Measurements from ENCODE around the gene FOXP1. TPM values are rescaled to one million over a fixed set of nuclear protein-coding genes. Genes with fewer than 3 reads are reported as not detected.

FOXP1 gene
- total RNA-seq, 1 donor from 2014 or later = 27.3 TPM

DNA sequence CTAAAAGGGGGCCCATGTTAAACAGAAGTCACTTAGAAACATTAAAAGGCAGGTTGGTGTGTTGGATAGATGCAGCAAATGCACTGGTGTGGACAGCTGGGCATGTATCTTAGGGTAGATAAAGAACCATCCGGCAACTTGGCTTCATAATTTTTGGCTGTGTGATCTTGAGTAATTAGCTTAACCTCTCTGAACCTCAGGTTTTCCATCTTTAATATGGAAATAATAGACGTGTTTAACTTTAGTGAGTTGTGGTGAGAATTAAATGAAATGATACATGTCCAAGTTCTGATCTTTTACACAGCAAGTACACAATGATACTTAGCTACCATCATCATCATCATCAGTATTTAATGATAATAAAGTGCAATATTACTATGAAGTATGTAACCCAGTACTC lies 330.4 kb downstream of the FOXP1 start:
- Mint-ChIP-seq H3K9me3 (no peaks in the 10 kb centered on the region), H3K4me1 (peaks cover 4% of the 10 kb centered on the region), H3K36me3 (no peaks in the 10 kb centered on the region), H3K27me3 (ENCODE audit: insufficient read depth, low read depth) (no peaks in the 10 kb centered on the region), H3K4me3 (no peak overlapping the region), H3K27ac (no peak overlapping the region)
- no peak for TF ChIP-seq EZH2 (IDR thresholded peaks at IDR 0.05)
- TF ChIP-seq, protein P1, sequence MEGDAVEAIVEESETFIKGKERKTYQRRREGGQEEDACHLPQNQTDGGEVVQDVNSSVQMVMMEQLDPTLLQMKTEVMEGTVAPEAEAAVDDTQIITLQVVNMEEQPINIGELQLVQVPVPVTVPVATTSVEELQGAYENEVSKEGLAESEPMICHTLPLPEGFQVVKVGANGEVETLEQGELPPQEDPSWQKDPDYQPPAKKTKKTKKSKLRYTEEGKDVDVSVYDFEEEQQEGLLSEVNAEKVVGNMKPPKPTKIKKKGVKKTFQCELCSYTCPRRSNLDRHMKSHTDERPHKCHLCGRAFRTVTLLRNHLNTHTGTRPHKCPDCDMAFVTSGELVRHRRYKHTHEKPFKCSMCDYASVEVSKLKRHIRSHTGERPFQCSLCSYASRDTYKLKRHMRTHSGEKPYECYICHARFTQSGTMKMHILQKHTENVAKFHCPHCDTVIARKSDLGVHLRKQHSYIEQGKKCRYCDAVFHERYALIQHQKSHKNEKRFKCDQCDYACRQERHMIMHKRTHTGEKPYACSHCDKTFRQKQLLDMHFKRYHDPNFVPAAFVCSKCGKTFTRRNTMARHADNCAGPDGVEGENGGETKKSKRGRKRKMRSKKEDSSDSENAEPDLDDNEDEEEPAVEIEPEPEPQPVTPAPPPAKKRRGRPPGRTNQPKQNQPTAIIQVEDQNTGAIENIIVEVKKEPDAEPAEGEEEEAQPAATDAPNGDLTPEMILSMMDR (IDR thresholded peaks at IDR 0.05) = no peak
- no peak for TF ChIP-seq EZH2phosphoT487 (IDR thresholded peaks at IDR 0.05)
- Histone ChIP-seq H3K79me2 (ENCODE audit: low read depth) (peaks cover 23% of the 10 kb centered on the region), H3K27ac (no peak overlapping the region), H3K9ac (no peak overlapping the region), H3K27me3 (no peaks in the 10 kb centered on the region), H3K4me2 (no peak overlapping the region), H3K4me3 (no peak overlapping the region), H2AFZ (replicated peaks) (no peak overlapping the region), H3F3A (ENCODE audit: low read depth) (peaks cover 8% of the 10 kb centered on the region), H4K20me1 (ENCODE audit: low read depth) (no peaks in the 10 kb centered on the region), H3K4me1 (peaks cover 4% of the 10 kb centered on the region), H3K9me3 (ENCODE audit: low read depth) (no peaks in the 10 kb centered on the region), H3K36me3 (no peaks in the 10 kb centered on the region)
- DNase-seq (ENCODE audit: low spot score) = no peak

DNA sequence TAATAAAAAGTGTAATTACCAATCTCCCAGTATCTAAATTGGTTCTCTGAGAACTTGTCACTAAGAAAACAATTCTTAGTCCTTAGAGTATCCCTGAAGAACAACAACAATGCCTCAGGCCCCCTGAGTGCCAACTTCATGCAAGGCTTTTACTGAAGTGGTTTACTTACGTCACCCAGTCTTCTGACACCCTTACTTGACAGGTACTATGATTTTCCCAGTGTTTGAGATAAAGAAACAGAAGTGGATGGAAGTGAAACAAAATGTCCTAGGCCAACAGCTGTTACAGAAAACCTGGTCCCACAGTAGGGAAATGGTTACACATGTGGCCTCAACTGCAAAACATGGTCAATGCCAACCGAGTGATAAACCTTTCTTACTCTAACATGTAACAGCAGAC lies 331.1 kb downstream of the FOXP1 start:
- no peaks in the 10 kb centered on the region for H4K20me1 ChIP-seq (ENCODE audit: low read depth)
- H2AFZ ChIP-seq (replicated peaks) = no peak overlapping the region
- peaks cover 26% of the 10 kb centered on the region for H3K79me2 ChIP-seq (ENCODE audit: low read depth)
- H3K4me1 Mint-ChIP-seq = peaks cover 4% of the 10 kb centered on the region
- no peaks in the 10 kb centered on the region for H3K27me3 Mint-ChIP-seq (ENCODE audit: insufficient read depth, low read depth)
- H3K27me3 ChIP-seq = no peaks in the 10 kb centered on the region
- no peak overlapping the region for H3K9ac ChIP-seq
- H3K27ac ChIP-seq = no peak overlapping the region
- no peak overlapping the region for H3K4me3 Mint-ChIP-seq
- H3K9me3 Mint-ChIP-seq = no peaks in the 10 kb centered on the region
- no peak overlapping the region for H3K4me2 ChIP-seq
- H3K27ac Mint-ChIP-seq = no peak overlapping the region
- no peaks in the 10 kb centered on the region for H3K36me3 ChIP-seq
- no peaks in the 10 kb centered on the region for H3K36me3 Mint-ChIP-seq
- H3F3A ChIP-seq (ENCODE audit: low read depth) = peaks cover 15% of the 10 kb centered on the region
- DNase-seq (ENCODE audit: low spot score) = no peak
- no peaks in the 10 kb centered on the region for H3K9me3 ChIP-seq (ENCODE audit: low read depth)
- H3K4me3 ChIP-seq = no peak overlapping the region
- H3K4me1 ChIP-seq = peaks cover 11% of the 10 kb centered on the region
- TF ChIP-seq EZH2 (IDR thresholded peaks at IDR 0.05) (no peak), EZH2phosphoT487 (IDR thresholded peaks at IDR 0.05) (no peak)
- TF ChIP-seq, protein P1 (IDR thresholded peaks at IDR 0.05) = no peak

DNA sequence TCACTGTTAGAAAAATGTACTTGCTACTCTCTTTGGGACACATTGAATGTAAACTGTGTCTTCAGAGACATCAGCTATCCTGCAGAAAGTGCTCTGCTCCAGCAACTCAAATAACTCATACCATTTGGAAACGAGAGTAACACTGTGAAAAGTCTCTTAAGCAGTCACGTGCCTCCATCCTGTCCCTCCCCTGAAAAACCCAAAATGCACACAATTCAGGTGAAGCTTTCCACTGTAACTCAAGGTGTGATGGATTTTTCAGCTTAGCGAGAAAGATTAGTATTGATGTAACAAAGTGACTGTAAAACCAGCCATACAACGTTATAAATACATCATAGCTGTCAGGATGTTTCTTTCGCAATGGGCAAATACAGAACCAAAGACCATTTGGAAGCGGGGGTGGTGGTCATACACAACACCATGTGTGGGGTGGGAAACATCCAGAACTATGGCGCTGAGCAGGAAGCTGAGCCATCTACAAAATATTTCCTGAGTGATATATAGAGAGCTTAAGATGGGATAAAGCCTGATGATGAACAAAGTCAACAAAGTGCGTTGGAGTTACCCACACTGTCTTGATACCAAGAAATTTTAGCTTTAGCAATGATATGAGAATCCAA lies 332.3 kb downstream of the FOXP1 start:
- Histone ChIP-seq H3K79me2 (ENCODE audit: low read depth) (peaks cover 33% of the 10 kb centered on the region), H3K4me3 (no peak overlapping the region), H3K4me1 (peaks cover 23% of the 10 kb centered on the region), H3F3A (ENCODE audit: low read depth) (peaks cover 25% of the 10 kb centered on the region), H3K9me3 (ENCODE audit: low read depth) (no peaks in the 10 kb centered on the region), H3K27ac (no peak overlapping the region), H2AFZ (replicated peaks) (no peak overlapping the region), H3K4me2 (no peak overlapping the region), H3K9ac (no peak overlapping the region), H3K27me3 (no peaks in the 10 kb centered on the region), H3K36me3 (no peaks in the 10 kb centered on the region), H4K20me1 (ENCODE audit: low read depth) (peaks cover 4% of the 10 kb centered on the region)
- no peak for DNase-seq (ENCODE audit: low spot score)
- H3K4me1 Mint-ChIP-seq = peaks cover 16% of the 10 kb centered on the region
- no peaks in the 10 kb centered on the region for H3K9me3 Mint-ChIP-seq
- TF ChIP-seq EZH2phosphoT487 (IDR thresholded peaks at IDR 0.05) (no peak), EZH2 (IDR thresholded peaks at IDR 0.05) (no peak)
- TF ChIP-seq, protein P1 (IDR thresholded peaks at IDR 0.05) = no peak
- no peak overlapping the region for H3K4me3 Mint-ChIP-seq
- no peaks in the 10 kb centered on the region for H3K36me3 Mint-ChIP-seq
- H3K27ac Mint-ChIP-seq = no peak overlapping the region
- no peaks in the 10 kb centered on the region for H3K27me3 Mint-ChIP-seq (ENCODE audit: insufficient read depth, low read depth)

Measured in neural progenitor cell (in vitro differentiated cells).